Kidney (tissue), 14 donors: ENCODE results near the gene INHBB. TPM values are rescaled to one million over a fixed set of nuclear protein-coding genes. Genes with fewer than 3 reads are reported as not detected.

Experiments used
- DNase-seq, 5 donors: peaks; one replicate each; pipeline ENCODE4 v3.0.0-alpha.2; 2013 to 2020
- FAIRE-seq: peaks from 2 replicates; lab custom pipeline; 2012; peaks lifted over from hg19 to GRCh38; lab: Jason Lieb, UNC
- H3K27ac ChIP-seq, 2 donors: one replicate each; pipeline ENCODE4 v1.7.0; 2013; ENCODE audit warnings: low read depth in 2 of 2, low read length in 2 of 2, inconsistent platforms in 1 of 2
- H3K27me3 ChIP-seq: one replicate; pipeline ENCODE4 v1.7.1; 2013; ENCODE audit warnings: low read length, inconsistent platforms; ENCODE audit not compliant: control insufficient read depth, insufficient read depth
- H3K36me3 ChIP-seq, 3 donors: one replicate each; pipeline versions ENCODE4 v1.7.0 to v1.7.1; 2013; ENCODE audit warnings: low read length in 3 of 3, control low read depth in 1 of 3, inconsistent platforms in 1 of 3; ENCODE audit not compliant: insufficient read depth in 3 of 3, control insufficient read depth in 2 of 3
- H3K4me1 ChIP-seq, 3 donors: one replicate each; pipeline versions ENCODE4 v1.7.0 to v1.7.1; 2013; ENCODE audit warnings: low read length in 3 of 3, inconsistent platforms in 1 of 3, low read depth in 1 of 3; ENCODE audit not compliant: control insufficient read depth in 2 of 3, insufficient read depth in 2 of 3
- H3K4me3 ChIP-seq, 3 donors: one replicate each; pipeline versions ENCODE4 v1.7.0 to v1.8.1; 2013; ENCODE audit warnings: low read length in 3 of 3, control low read depth in 1 of 3, inconsistent platforms in 1 of 3
- H3K9ac ChIP-seq, 3 donors: one replicate each; pipeline versions ENCODE4 v1.7.0 to v1.7.1; 2013; ENCODE audit warnings: low read length in 3 of 3, control low read depth in 1 of 3, inconsistent platforms in 1 of 3
- H3K9me3 ChIP-seq, 3 donors: one replicate each; pipeline versions ENCODE4 v1.7.0 to v1.7.1; 2013; ENCODE audit warnings: low read length in 3 of 3, control low read depth in 1 of 3, inconsistent platforms in 1 of 3; ENCODE audit not compliant: control insufficient read depth in 2 of 3, insufficient read depth in 1 of 3
- CTCF ChIP-seq: IDR thresholded peaks from 3 replicates; pipeline ENCODE4 v1.5.1; 2012; ENCODE audit warnings: mild to moderate bottlenecking, moderate library complexity, borderline replicate concordance; ENCODE audit not compliant: insufficient read depth; ENCODE audit errors: extremely low read depth
- intact Hi-C: fragments of 100-400 bp; cut with DNase I; formaldehyde crosslinking; loops from one replicate; pipeline ENCODE4 v1.11.1; 2022
- polyA plus RNA-seq: library from polyadenylated mRNA; stranded (reverse); fragments of 350-450 nt; fragmentation: Illumina TruSeq; extraction: RNeasy Lipid Tissue Mini Kit (QIAGEN cat#74804); gene quantifications from one replicate; pipeline ENCODE4 v1.2.3, GENCODE V29; 2014; ENCODE audit warnings: low read depth, low replicate concordance; ENCODE audit not compliant: insufficient read depth
- total RNA-seq: library from RNA; stranded (reverse); fragmentation: NEBNext Ultra II Directional; extraction: Animal tissue kit (Norgen Biotek cat#: 25700); gene quantifications from one replicate; pipeline ENCODE4 v1.2.1, GENCODE V29; 2021
- donor health status: control.
- donor health status: control.
- donor health status: control.
- donor health status: control.
- donor health status: control.
- donor health status: DM: yes; HTN: yes; CAD: no.
- donor health status: Normal renal cell carcinoma (clear cell type).

INHBB gene
- total and polyA plus RNA-seq, 2 donors from 2014 or later = 0.49 to 3.7 TPM

DNA sequence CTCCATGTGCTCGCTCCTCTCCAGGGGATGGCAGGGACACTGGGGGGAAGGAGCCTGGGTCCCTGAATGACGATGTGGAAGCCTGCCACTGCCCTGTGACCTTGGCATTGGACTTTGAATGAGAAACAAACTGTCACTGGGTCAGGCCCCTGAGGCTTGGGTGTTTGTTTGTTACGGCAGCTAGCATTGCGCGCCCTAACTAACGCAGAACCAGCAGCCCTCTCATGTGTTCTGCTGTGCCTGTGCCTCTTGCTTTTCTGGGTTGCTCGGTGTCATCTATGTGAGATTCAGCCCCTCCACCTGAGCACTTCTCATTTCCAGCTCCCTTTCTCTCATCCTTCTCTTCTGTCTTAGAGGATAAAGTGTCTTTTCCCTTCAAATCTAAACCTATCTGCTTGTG lies 23.6 kb upstream of the INHBB start:
- DNase-seq = peak in 1 of 5 donors; percentile 45
- TF ChIP-seq CTCF = no peak
- Histone ChIP-seq H3K9me3 (no peaks in the 10 kb centered on the region), H3K4me1 (no peaks in the 10 kb centered on the region), H3K27ac (no peak overlapping the region), H3K4me3 (no peak overlapping the region), H3K9ac (no peak overlapping the region), H3K27me3 (no peaks in the 10 kb centered on the region), H3K36me3 (no peaks in the 10 kb centered on the region)
- intact Hi-C loops = no loop called here
- FAIRE-seq = no peak

GRCh38 chr2:120323214-120323613 lies 22.7 kb upstream of the INHBB start:
- intact Hi-C loops = no loop called here
- Histone ChIP-seq H3K27me3 (no peaks in the 10 kb centered on the region), H3K9ac (no peak overlapping the region), H3K9me3 (no peaks in the 10 kb centered on the region), H3K4me1 (no peaks in the 10 kb centered on the region), H3K4me3 (no peak overlapping the region), H3K36me3 (no peaks in the 10 kb centered on the region), H3K27ac (no peak overlapping the region)
- TF ChIP-seq CTCF = no peak
- DNase-seq (peak in 1 of 5 donors; percentile 77), FAIRE-seq (no peak)

DNA sequence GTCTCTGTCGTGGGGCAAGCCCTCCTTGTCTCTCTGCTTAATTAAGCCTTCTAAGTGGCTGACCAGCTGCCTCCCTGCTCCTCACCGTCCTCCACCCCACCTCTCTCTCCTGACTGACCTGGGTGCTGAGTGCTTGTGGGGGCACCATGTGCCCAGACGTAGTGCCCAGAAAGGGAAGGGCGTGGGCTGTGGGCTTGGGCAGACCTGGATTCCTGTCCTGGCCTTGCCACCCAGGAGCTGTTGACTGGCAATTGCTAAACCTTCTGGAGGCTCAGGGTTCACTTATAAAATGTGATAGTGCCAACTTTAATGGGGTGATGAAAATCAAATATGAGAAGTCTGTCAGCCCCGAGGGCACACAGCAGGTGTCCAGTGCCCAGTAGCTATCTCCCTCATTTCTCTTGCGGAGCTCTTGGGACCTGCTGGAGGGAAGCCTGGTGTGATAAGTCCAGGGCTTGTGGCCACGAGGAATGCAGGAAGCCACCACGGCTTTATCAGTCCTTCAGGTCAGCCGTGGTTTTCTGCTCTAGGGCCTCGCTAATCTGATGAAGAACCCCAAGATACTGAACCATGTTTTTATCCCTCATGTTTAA lies 22.0 kb upstream of the INHBB start:
- Histone ChIP-seq H3K9me3 (no peaks in the 10 kb centered on the region), H3K9ac (no peak overlapping the region), H3K27me3 (no peaks in the 10 kb centered on the region), H3K4me1 (no peaks in the 10 kb centered on the region), H3K4me3 (no peak overlapping the region), H3K36me3 (no peaks in the 10 kb centered on the region), H3K27ac (no peak overlapping the region)
- peak in 1 of 5 donors; percentile 19 for DNase-seq
- intact Hi-C loops = no loop called here
- no peak for TF ChIP-seq CTCF
- no peak for FAIRE-seq

DNA sequence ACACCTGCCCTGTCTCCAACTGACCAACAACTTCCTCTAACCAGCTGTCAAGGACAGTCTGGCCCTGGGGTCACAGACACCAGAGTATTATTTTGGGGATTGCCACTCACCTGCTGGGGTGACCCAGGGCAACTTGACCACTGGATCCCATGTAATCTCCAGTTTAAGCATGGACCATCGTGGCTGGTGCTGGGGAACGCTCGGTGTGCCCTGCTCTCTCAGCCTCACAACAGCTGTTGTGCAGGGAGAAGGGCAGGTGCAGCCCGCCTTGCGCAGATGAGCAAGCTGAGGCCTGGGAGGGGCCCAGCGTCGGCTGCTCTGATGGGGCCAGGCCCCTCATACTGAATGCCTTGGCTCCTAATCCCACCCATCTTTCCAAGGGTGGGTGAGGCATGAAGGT lies 21.0 kb upstream of the INHBB start:
- Histone ChIP-seq H3K4me3 (no peak overlapping the region), H3K27ac (no peak overlapping the region), H3K9ac (no peak overlapping the region), H3K27me3 (no peaks in the 10 kb centered on the region), H3K36me3 (no peaks in the 10 kb centered on the region), H3K4me1 (no peaks in the 10 kb centered on the region), H3K9me3 (no peaks in the 10 kb centered on the region)
- intact Hi-C loops = no loop called here
- FAIRE-seq (no peak), DNase-seq (peak in 1 of 5 donors; percentile 62)
- TF ChIP-seq CTCF = no peak
